ENCODE results near the gene CDH3. TPM values are rescaled to one million over a fixed set of nuclear protein-coding genes. Genes with fewer than 3 reads are reported as not detected.

Gene CDH3
- total and polyA plus RNA-seq, 2 donors (not counting 1 experiment from before 2014, with no cell fraction given) = 0.17 to 0.24 TPM

GRCh38 chr16:68722119-68723024 is 77.3 kb downstream of the CDH3 start:
- 88% methylated on average over 4 of the region's 12 CpGs for WGBS (ENCODE audit: insufficient coverage)
- Histone ChIP-seq H3K4me2 (replicated peaks; ENCODE audit: low read depth, low read length, poor library complexity, severe bottlenecking) (no peak overlapping the region), H3K27ac (ENCODE audit: low read length in 2 of 2) (no peak overlapping the region), H2AFZ (ENCODE audit: insufficient read depth, low read depth, low read length, poor library complexity, severe bottlenecking) (no peak overlapping the region), H3K4me1 (ENCODE audit: control insufficient read depth in 2 of 2, insufficient read depth in 2 of 2, low read length in 2 of 2) (peaks cover 0 to 2% of the 10 kb centered on the region in 2 donors), H3K4me3 (ENCODE audit: control extremely low read depth in 1 of 5, extremely low read depth in 1 of 5, insufficient read depth in 1 of 5, low read depth in 2 of 5, low read length in 4 of 5) (no peak overlapping the region), H3K27me3 (replicated peaks in 1 of 4; ENCODE audit: control extremely low read depth in 1 of 4, control insufficient read depth in 3 of 4, insufficient read depth in 4 of 4, low read length in 3 of 4) (no peaks in the 10 kb centered on the region), H3K79me2 (ENCODE audit: control insufficient read depth, insufficient read depth, low read length) (no peaks in the 10 kb centered on the region), H3K36me3 (replicated peaks in 1 of 2; ENCODE audit: control extremely low read depth in 1 of 2, control insufficient read depth in 1 of 2, extremely low read depth in 1 of 2, insufficient read depth in 2 of 2, low read length in 1 of 2) (no peaks in the 10 kb centered on the region), H3K9ac (ENCODE audit: low read length) (no peak overlapping the region), H3K9me3 (ENCODE audit: control extremely low read depth in 1 of 3, control insufficient read depth in 2 of 3, insufficient read depth in 1 of 3, low read length in 2 of 3) (peaks cover 0 to 3% (median 0%) of the 10 kb centered on the region in 3 donors), H4K20me1 (ENCODE audit: control insufficient read depth, insufficient read depth, low read length, poor library complexity, severe bottlenecking) (no peaks in the 10 kb centered on the region)
- Mint-ChIP-seq H3K27ac (no peak overlapping the region), H3K9me3 (ENCODE audit: insufficient read depth) (no peaks in the 10 kb centered on the region), H3K4me3 (no peak overlapping the region), H3K27me3 (no peaks in the 10 kb centered on the region), H3K4me1 (peaks cover 10% of the 10 kb centered on the region)
- ChIA-PET CTCF (interaction anchor here (0.6 kb wide), 1 partner anchor 82 kb away, joined by 3 read pairs; no protein-coding TSS in a partner anchor), POLR2A (interaction anchor here (0.7 kb wide), 1 partner anchor 47 kb away, joined by 3 read pairs; no protein-coding TSS in a partner anchor)
- DNase-seq = no peak
- no peak for ATAC-seq (ENCODE audit: low read depth)
- intact Hi-C loops (cut with micrococcal nuclease) = loop anchor here (5.0 kb wide), 1 partner anchor 35 kb away; no protein-coding TSS in a partner anchor
- TF ChIP-seq EZH2 (IDR thresholded peaks at IDR 0.05; ENCODE audit: borderline replicate concordance, insufficient read depth, low read depth, low read length, poor library complexity, severe bottlenecking) = no peak
- TF ChIP-seq CTCF (IDR thresholded peaks at IDR 0.05) = no peak

DNA sequence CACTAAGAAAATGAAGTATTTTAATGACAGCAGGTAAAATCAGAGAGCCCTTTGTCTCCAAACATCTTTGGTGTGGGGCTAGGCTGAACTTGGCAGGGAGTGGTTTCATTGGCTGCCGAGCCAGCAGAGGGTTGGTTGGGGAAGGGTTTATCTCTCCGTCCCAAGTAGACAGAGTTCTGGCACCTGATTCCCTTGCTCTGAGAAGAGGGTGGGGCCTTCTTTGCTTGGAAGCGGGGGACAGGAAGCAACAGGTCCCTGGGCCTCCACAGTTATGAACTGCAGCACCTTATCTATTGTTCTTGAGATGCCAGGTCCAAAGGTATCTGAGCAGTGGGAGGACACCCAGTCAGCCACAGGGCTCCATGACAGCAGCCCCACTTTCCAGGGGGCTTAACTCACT is 79.7 kb downstream of the CDH3 start:
- no peak overlapping the region for H3K4me3 Mint-ChIP-seq
- Histone ChIP-seq H3K4me1 (ENCODE audit: control insufficient read depth in 2 of 2, insufficient read depth in 2 of 2, low read length in 2 of 2) (peaks cover 0 to 2% of the 10 kb centered on the region in 2 donors), H4K20me1 (ENCODE audit: control insufficient read depth, insufficient read depth, low read length, poor library complexity, severe bottlenecking) (no peaks in the 10 kb centered on the region), H3K36me3 (replicated peaks in 1 of 2; ENCODE audit: control extremely low read depth in 1 of 2, control insufficient read depth in 1 of 2, extremely low read depth in 1 of 2, insufficient read depth in 2 of 2, low read length in 1 of 2) (no peaks in the 10 kb centered on the region), H3K9me3 (ENCODE audit: control extremely low read depth in 1 of 3, control insufficient read depth in 2 of 3, insufficient read depth in 1 of 3, low read length in 2 of 3) (no peaks in the 10 kb centered on the region), H3K4me2 (replicated peaks; ENCODE audit: low read depth, low read length, poor library complexity, severe bottlenecking) (no peak overlapping the region), H3K4me3 (ENCODE audit: control extremely low read depth in 1 of 5, extremely low read depth in 1 of 5, insufficient read depth in 1 of 5, low read depth in 2 of 5, low read length in 4 of 5) (no peak overlapping the region), H3K27me3 (replicated peaks in 1 of 4; ENCODE audit: control extremely low read depth in 1 of 4, control insufficient read depth in 3 of 4, insufficient read depth in 4 of 4, low read length in 3 of 4) (no peaks in the 10 kb centered on the region), H3K79me2 (ENCODE audit: control insufficient read depth, insufficient read depth, low read length) (no peaks in the 10 kb centered on the region), H3K9ac (ENCODE audit: low read length) (no peak overlapping the region), H2AFZ (ENCODE audit: insufficient read depth, low read depth, low read length, poor library complexity, severe bottlenecking) (no peak overlapping the region), H3K27ac (ENCODE audit: low read length in 2 of 2) (no peak overlapping the region)
- 84% methylated on average over 3 of the region's 3 CpGs for WGBS (ENCODE audit: insufficient coverage)
- peaks cover 8% of the 10 kb centered on the region for H3K4me1 Mint-ChIP-seq
- no peak overlapping the region for H3K27ac Mint-ChIP-seq
- no peak for DNase-seq
- no peak for ATAC-seq (ENCODE audit: low read depth)
- no peaks in the 10 kb centered on the region for H3K9me3 Mint-ChIP-seq (ENCODE audit: insufficient read depth)
- CTCF ChIA-PET = no interaction called here
- POLR2A ChIA-PET = no interaction called here
- peaks cover 8% of the 10 kb centered on the region for H3K27me3 Mint-ChIP-seq
- intact Hi-C loops (cut with micrococcal nuclease) = loop anchor here (5.0 kb wide), 1 partner anchor 33 kb away; no protein-coding TSS in a partner anchor
- no peak for TF ChIP-seq CTCF (IDR thresholded peaks at IDR 0.05)
- TF ChIP-seq EZH2 (IDR thresholded peaks at IDR 0.05; ENCODE audit: borderline replicate concordance, insufficient read depth, low read depth, low read length, poor library complexity, severe bottlenecking) = no peak
